Kidney (tissue), 2 donors: ENCODE results near the gene TXNDC2. TPM values are rescaled to one million over a fixed set of nuclear protein-coding genes. Genes with fewer than 3 reads are reported as not detected.

Source experiments
- polyA plus RNA-seq: library from polyadenylated mRNA; stranded (reverse); fragments of 350-450 nt; fragmentation: Illumina TruSeq; extraction: RNeasy Lipid Tissue Mini Kit (QIAGEN cat#74804); gene quantifications from one replicate; pipeline ENCODE4 v1.2.3, GENCODE V29; 2014; ENCODE audit warnings: low read depth, low replicate concordance; ENCODE audit not compliant: insufficient read depth
- total RNA-seq: library from RNA; stranded (reverse); fragmentation: NEBNext Ultra II Directional; extraction: Animal tissue kit (Norgen Biotek cat#: 25700); gene quantifications from one replicate; pipeline ENCODE4 v1.2.1, GENCODE V29; 2021
- donor health status: DM: yes; HTN: yes; CAD: no.

Gene TXNDC2
- total and polyA plus RNA-seq, 2 donors from 2014 or later = 0.16 TPM; not detected in 1

Other genes starting within 250 kb of the TXNDC2 start
- 77.1 TPM for gene RAB31, start 177.7 kb upstream of the TXNDC2 start, total RNA-seq
- gene RAB31, start 177.7 kb upstream of the TXNDC2 start, polyA plus RNA-seq = 17.3 TPM
- gene VAPA, start 28.0 kb downstream of the TXNDC2 start, total RNA-seq = 171 TPM
- 185 TPM for gene VAPA, start 28.0 kb downstream of the TXNDC2 start, polyA plus RNA-seq